ENCODE results near the gene FNDC1.

FNDC1 gene

DNA sequence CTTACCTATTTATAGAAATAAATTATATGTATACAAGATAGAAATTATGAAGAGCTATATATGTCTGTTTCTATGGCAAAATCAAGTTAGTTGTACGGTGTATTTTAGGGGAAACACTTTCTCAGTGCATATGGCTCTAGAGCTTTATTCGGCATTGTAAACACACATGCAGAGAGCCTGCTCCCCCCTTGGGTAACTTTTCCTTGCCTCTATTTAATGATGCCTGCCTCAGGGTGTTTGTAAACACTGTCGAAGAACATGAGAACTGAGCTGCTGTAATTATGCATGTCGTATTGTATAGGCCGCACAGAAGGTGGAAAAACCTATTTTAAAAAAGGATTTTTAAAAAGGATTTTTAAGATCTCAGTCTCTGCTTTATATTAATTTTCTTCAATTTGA lies 133.4 kb downstream of the FNDC1 start:
- in situ Hi-C loops (cut with MboI; ENCODE audit: low sequenced_read_pairs, unreplicated experiment) = no loop called here
- DNase-seq (ENCODE audit: low spot score) = no peak
- TF ChIP-seq, protein P1, sequence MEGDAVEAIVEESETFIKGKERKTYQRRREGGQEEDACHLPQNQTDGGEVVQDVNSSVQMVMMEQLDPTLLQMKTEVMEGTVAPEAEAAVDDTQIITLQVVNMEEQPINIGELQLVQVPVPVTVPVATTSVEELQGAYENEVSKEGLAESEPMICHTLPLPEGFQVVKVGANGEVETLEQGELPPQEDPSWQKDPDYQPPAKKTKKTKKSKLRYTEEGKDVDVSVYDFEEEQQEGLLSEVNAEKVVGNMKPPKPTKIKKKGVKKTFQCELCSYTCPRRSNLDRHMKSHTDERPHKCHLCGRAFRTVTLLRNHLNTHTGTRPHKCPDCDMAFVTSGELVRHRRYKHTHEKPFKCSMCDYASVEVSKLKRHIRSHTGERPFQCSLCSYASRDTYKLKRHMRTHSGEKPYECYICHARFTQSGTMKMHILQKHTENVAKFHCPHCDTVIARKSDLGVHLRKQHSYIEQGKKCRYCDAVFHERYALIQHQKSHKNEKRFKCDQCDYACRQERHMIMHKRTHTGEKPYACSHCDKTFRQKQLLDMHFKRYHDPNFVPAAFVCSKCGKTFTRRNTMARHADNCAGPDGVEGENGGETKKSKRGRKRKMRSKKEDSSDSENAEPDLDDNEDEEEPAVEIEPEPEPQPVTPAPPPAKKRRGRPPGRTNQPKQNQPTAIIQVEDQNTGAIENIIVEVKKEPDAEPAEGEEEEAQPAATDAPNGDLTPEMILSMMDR (IDR thresholded peaks at IDR 0.05; ENCODE audit: borderline replicate concordance, control extremely low read depth, extremely low read depth, insufficient read depth, missing control alignments) = no peak

- DNase-seq (ENCODE audit: low spot score) = no peak
- TF ChIP-seq, protein P1 (IDR thresholded peaks at IDR 0.05; ENCODE audit: borderline replicate concordance, control extremely low read depth, extremely low read depth, insufficient read depth, missing control alignments) = no peak
Observed at GRCh38 chr6:159303159-159303558, 134.0 kb downstream of the FNDC1 start.

GRCh38 chr6:159303784-159304183 lies 134.6 kb downstream of the FNDC1 start:
- TF ChIP-seq, protein P1 (IDR thresholded peaks at IDR 0.05; ENCODE audit: borderline replicate concordance, control extremely low read depth, extremely low read depth, insufficient read depth, missing control alignments) = no peak
- in situ Hi-C loops (cut with MboI; ENCODE audit: low sequenced_read_pairs, unreplicated experiment) = no loop called here
- DNase-seq (ENCODE audit: low spot score) = no peak

More at GRCh38 chr6:159303159-159303558, 134.0 kb downstream of the FNDC1 start:
- in situ Hi-C loops (cut with MboI; ENCODE audit: low sequenced_read_pairs, unreplicated experiment) = no loop called here

- TF ChIP-seq, protein P1 (IDR thresholded peaks at IDR 0.05; ENCODE audit: borderline replicate concordance, control extremely low read depth, extremely low read depth, insufficient read depth, missing control alignments) = no peak
- in situ Hi-C loops (cut with MboI; ENCODE audit: low sequenced_read_pairs, unreplicated experiment) = no loop called here
- DNase-seq (ENCODE audit: low spot score) = no peak
Observed at GRCh38 chr6:159304641-159305040, 135.4 kb downstream of the FNDC1 start.

DNA sequence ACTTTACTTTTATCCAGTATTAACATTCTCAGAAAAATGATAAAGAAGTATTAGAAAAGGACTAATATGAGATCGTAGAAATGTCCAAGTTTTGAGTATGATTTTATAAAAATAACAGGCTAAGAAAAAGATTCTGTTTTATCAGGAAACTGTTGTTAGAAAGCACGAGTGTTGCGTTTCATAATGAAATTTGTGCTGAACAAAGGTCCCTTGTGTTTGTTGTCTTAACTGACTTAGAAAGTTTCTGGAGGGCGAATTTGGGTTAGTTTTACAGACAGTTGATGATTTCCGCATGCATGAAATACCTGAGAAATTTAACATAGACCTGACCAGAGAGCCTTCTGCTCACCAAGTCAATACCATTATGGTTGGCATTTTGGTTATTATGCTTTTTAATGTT lies 136.0 kb downstream of the FNDC1 start:
- TF ChIP-seq, protein P1 (IDR thresholded peaks at IDR 0.05; ENCODE audit: borderline replicate concordance, control extremely low read depth, extremely low read depth, insufficient read depth, missing control alignments) = no peak
- DNase-seq (ENCODE audit: low spot score) = no peak
- in situ Hi-C loops (cut with MboI; ENCODE audit: low sequenced_read_pairs, unreplicated experiment) = no loop called here

GRCh38 chr6:159305804-159306537 lies 136.8 kb downstream of the FNDC1 start:
- no peak for DNase-seq (ENCODE audit: low spot score)
- in situ Hi-C loops (cut with MboI; ENCODE audit: low sequenced_read_pairs, unreplicated experiment) = no loop called here
- TF ChIP-seq, protein P1 (IDR thresholded peaks at IDR 0.05; ENCODE audit: borderline replicate concordance, control extremely low read depth, extremely low read depth, insufficient read depth, missing control alignments) = no peak

Data from GM13976 (cell line).